ENCODE data around the gene FAM83B.

- TF ChIP-seq POLR2AphosphoS5 (IDR thresholded peaks at IDR 0.05; ENCODE audit: low read depth, low read length): no peak
- TF ChIP-seq POLR2A (IDR thresholded peaks at IDR 0.05; ENCODE audit: low read depth, low read length): no peak
- TF ChIP-seq POU2F2 (IDR thresholded peaks at IDR 0.05; ENCODE audit: low read depth, low read length): no peak
- no peak for TF ChIP-seq TAF1 (IDR thresholded peaks at IDR 0.05; ENCODE audit: low read depth, low read length)
Measured at GRCh38 chr6:54876871-54877270, 30.3 kb downstream of the FAM83B start.

Data from GM12891 (cell line).